K562 (cell line): ENCODE results near the gene GPR42. TPM values are rescaled to one million over a fixed set of nuclear protein-coding genes. Genes with fewer than 3 reads are reported as not detected.

Experiments
- CBX1 ChIP-seq: sonication (generic); IDR thresholded peaks from 2 replicates; pipeline ENCODE4 v1.6.1; 2016; ENCODE audit warnings: antibody characterized with exemption, low read depth, mild to moderate bottlenecking
- CEBPB ChIP-seq: fragments of 450-650 bp; IDR thresholded peaks from 2 replicates; pipeline ENCODE4 v1.6.1; 2016; ENCODE audit warnings: missing genetic modification characterization, missing compliant biosample characterization
- ESRRB ChIP-seq: fragments of 250-450 bp; sonication (Bioruptor Pico); IDR thresholded peaks from 2 replicates; pipeline ENCODE4 v1.5.0; 2020; ENCODE audit warnings: mild to moderate bottlenecking, moderate library complexity, borderline replicate concordance
- HNRNPH1 ChIP-seq: fragments of 200-400 bp; formaldehyde crosslinking; optimal IDR thresholded peaks from 2 replicates; pipeline ENCODE3; 2017; ENCODE audit warnings: low read depth, mild to moderate bottlenecking, low read length, moderate library complexity
- ILF3 ChIP-seq: fragments of 450-650 bp; IDR thresholded peaks from 2 replicates; pipeline ENCODE4 v1.6.1; 2018; ENCODE audit warnings: antibody characterized with exemption, mild to moderate bottlenecking, moderate library complexity, borderline replicate concordance
- KLF10 ChIP-seq: fragments of 250-450 bp; sonication (Bioruptor Pico); IDR thresholded peaks from 2 replicates; pipeline ENCODE4 v1.6.1; 2021; ENCODE audit warnings: matching md5 sums
- MTA2 ChIP-seq: fragments of 450-650 bp; IDR thresholded peaks from 2 replicates; pipeline ENCODE4 v1.6.1; 2016; ENCODE audit warnings: low read depth
- NR2C1 ChIP-seq, 2 experiments: fragments of 450-650 bp; IDR thresholded peaks; 2 replicates each; pipeline ENCODE4 v1.6.1; 2017; ENCODE audit warnings: mild to moderate bottlenecking in 2 of 2, antibody characterized with exemption in 1 of 2, inconsistent platforms in 1 of 2, missing compliant biosample characterization in 1 of 2, missing genetic modification characterization in 1 of 2
- PHTF2 ChIP-seq: fragments of 250-450 bp; sonication (Bioruptor Pico); IDR thresholded peaks from 2 replicates; pipeline ENCODE4 v1.5.0; 2021; ENCODE audit warnings: mild to moderate bottlenecking
- POLR2G ChIP-seq: fragments of 200-400 bp; formaldehyde crosslinking; IDR thresholded peaks from 2 replicates; pipeline ENCODE4 v1.6.1; 2017; ENCODE audit warnings: low read depth, mild to moderate bottlenecking, antibody characterized with exemption, low read length, moderate library complexity
- PTRF ChIP-seq: fragments of 450-650 bp; IDR thresholded peaks from 2 replicates; pipeline ENCODE4 v1.6.1; 2016; ENCODE audit warnings: mild to moderate bottlenecking, missing genetic modification characterization, missing compliant biosample characterization
- PTTG1 ChIP-seq: fragments of 450-650 bp; IDR thresholded peaks from 2 replicates; pipeline ENCODE4 v1.6.1; 2016; ENCODE audit warnings: low read depth, mild to moderate bottlenecking, missing genetic modification characterization, missing compliant biosample characterization
- SMAD1 ChIP-seq: fragments of 150-350 bp; IDR thresholded peaks from 2 replicates; pipeline ENCODE4 v1.6.1; 2014; ENCODE audit warnings: low read length, low read depth; ENCODE audit not compliant: partially characterized antibody
- TAL1 ChIP-seq: fragments of 450-650 bp; IDR thresholded peaks from 2 replicates; pipeline ENCODE4 v1.6.1; 2016; ENCODE audit warnings: mild to moderate bottlenecking
- THRA ChIP-seq: fragments of 450-650 bp; IDR thresholded peaks from 2 replicates; pipeline ENCODE4 v1.6.1; 2017; ENCODE audit warnings: mild to moderate bottlenecking, moderate library complexity
- ZNF133 ChIP-seq: fragments of 250-450 bp; sonication (Bioruptor Pico); IDR thresholded peaks from 2 replicates; pipeline ENCODE4 v1.4.0; 2020; ENCODE audit warnings: mild to moderate bottlenecking
- ZNF232 ChIP-seq: sonication (generic); formaldehyde crosslinking; IDR thresholded peaks from 2 replicates; pipeline ENCODE4 v1.8.0; 2022; ENCODE audit warnings: mild to moderate bottlenecking, missing genetic modification reagents
- ZNF277 ChIP-seq: fragments of 250-450 bp; sonication (Bioruptor Pico); IDR thresholded peaks from 2 replicates; pipeline ENCODE4 v1.8.0; 2022; ENCODE audit warnings: inconsistent platforms, mild to moderate bottlenecking, moderate library complexity, borderline replicate concordance
- ZNF507 ChIP-seq: conservative IDR thresholded peaks from 2 replicates; pipeline ENCODE4 v1.6.1; 2017; ENCODE audit warnings: missing genetic modification characterization, missing compliant biosample characterization
- ZNF589 ChIP-seq: fragments of 200-800 bp; sonication (Bioruptor generic); IDR thresholded peaks from 2 replicates; pipeline ENCODE4 v1.6.1; 2016; ENCODE audit warnings: low read depth, missing genetic modification characterization, missing compliant biosample characterization
- polyA plus RNA-seq, 8 experiments: library from polyadenylated mRNA; depleted of rRNA in 4 of 8; stranded (reverse) in 5 of 8; unstranded in 3 of 8; fragments of >200 nt; fragmentation: Nextera tagmentation in 2 of 8; fragmentation: Illumina TruSeq in 1 of 8; extraction: Ambion mirVana in 2 of 8; extraction: Trizol in 1 of 8; gene quantifications; 2 replicates each; pipeline versions ENCODE4 v1.2.1 to v1.2.3, GENCODE V29; 2011 to 2014; ENCODE audit warnings: inconsistent platforms in 1 of 8, missing spikeins in 1 of 8
- total RNA-seq, 7 experiments: library from RNA; depleted of rRNA in 6 of 7; stranded (reverse); fragments of >200 nt in 6 of 7; fragmentation: Illumina TruSeq in 2 of 7; extraction: Trizol in 2 of 7; gene quantifications; 2 replicates each; pipeline versions ENCODE4 v1.2.1 to v1.2.3, GENCODE V29; 2011 to 2021; ENCODE audit warnings: low replicate concordance in 1 of 7
- TF ChIP-seq, protein P1 (sequence below): fragments of 450-650 bp; IDR thresholded peaks from 2 replicates; pipeline ENCODE4 v1.6.1; 2017; ENCODE audit warnings: antibody characterized with exemption, mild to moderate bottlenecking
- TF ChIP-seq, protein P2 (sequence below): sonication (generic); formaldehyde crosslinking; IDR thresholded peaks from 2 replicates; pipeline ENCODE4 v1.9.0; 2022; ENCODE audit warnings: mild to moderate bottlenecking, missing genetic modification reagents

The GPR42 gene
- total and polyA plus RNA-seq, 9 of the 15 experiments (the other 6 are each of a cell fraction or from before 2014, with no cell fraction given) = not detected

DNA sequence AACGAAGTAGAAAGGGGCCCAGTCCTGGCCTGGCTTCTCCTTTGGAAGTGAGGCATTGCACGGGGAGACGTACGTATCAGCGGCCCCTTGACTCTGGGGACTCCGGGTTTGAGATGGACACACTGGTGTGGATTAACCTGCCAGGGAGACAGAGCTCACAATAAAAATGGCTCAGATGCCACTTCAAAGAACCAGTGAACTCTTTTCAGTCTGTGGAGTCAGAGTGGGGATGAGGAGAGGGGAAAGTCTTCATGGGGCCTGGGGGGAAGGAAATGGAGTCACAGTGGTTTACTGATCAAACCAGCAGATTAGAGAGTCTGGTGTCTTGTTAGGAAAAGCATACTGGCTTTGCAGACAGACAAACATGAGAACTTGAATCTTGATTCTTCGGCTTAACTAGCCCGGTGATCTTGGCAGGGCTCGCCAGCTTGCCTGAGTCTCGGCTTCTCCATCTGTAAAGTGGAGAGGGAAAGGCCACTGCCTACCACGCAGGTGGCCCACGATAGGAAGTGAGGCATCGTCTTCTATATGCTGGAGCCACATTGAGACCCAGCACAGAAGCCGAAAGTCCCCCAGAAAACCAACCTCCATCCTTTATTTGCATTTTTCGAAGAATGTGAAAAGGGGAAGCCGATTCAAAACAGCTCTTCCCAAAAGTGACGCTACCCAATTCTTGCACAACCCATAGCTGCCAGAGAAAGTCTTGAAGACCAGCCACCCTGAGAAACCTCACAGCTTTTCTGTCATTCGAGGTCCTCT is 23.5 kb upstream of the GPR42 start, which contains the start of gene FFAR1 (continued):
- TF ChIP-seq ZNF589 (CRISPR knock-in tag) (no peak), ZNF133 (CRISPR knock-in tag) (no peak), ZNF507 (tag) (no peak), ILF3 (no peak), SMAD1 (no peak), HNRNPH1 (no peak), CBX1 (no peak), THRA (no peak), PTTG1 (peak; percentile 66; the same call in 1 of the 2 replicates), ESRRB (no peak), MTA2 (no peak), CEBPB (tag) (peak; percentile 82), ZNF277 (CRISPR knock-in tag) (no peak), TAL1 (no peak), PTRF (tag) (peak; percentile 73), POLR2G (no peak), KLF10 (no peak), NR2C1 (IDR thresholded peaks at IDR 0.05) (no peak), NR2C1 (tag; IDR thresholded peaks at IDR 0.05) (0 out of 2 replicates have a peak, but pooled peaks have one; percentile 21), ZNF232 (CRISPR knock-in tag) (no peak), PHTF2 (CRISPR knock-in tag) (no peak)
- TF ChIP-seq, protein P1, sequence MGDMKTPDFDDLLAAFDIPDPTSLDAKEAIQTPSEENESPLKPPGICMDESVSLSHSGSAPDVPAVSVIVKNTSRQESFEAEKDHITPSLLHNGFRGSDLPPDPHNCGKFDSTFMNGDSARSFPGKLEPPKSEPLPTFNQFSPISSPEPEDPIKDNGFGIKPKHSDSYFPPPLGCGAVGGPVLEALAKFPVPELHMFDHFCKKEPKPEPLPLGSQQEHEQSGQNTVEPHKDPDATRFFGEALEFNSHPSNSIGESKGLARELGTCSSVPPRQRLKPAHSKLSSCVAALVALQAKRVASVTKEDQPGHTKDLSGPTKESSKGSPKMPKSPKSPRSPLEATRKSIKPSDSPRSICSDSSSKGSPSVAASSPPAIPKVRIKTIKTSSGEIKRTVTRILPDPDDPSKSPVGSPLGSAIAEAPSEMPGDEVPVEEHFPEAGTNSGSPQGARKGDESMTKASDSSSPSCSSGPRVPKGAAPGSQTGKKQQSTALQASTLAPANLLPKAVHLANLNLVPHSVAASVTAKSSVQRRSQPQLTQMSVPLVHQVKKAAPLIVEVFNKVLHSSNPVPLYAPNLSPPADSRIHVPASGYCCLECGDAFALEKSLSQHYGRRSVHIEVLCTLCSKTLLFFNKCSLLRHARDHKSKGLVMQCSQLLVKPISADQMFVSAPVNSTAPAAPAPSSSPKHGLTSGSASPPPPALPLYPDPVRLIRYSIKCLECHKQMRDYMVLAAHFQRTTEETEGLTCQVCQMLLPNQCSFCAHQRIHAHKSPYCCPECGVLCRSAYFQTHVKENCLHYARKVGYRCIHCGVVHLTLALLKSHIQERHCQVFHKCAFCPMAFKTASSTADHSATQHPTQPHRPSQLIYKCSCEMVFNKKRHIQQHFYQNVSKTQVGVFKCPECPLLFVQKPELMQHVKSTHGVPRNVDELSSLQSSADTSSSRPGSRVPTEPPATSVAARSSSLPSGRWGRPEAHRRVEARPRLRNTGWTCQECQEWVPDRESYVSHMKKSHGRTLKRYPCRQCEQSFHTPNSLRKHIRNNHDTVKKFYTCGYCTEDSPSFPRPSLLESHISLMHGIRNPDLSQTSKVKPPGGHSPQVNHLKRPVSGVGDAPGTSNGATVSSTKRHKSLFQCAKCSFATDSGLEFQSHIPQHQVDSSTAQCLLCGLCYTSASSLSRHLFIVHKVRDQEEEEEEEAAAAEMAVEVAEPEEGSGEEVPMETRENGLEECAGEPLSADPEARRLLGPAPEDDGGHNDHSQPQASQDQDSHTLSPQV = no peak
- TF ChIP-seq, protein P2, sequence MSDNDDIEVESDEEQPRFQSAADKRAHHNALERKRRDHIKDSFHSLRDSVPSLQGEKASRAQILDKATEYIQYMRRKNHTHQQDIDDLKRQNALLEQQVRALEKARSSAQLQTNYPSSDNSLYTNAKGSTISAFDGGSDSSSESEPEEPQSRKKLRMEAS (CRISPR knock-in tag) = no peak
